Gastrocnemius medialis (tissue), 4 donors: ENCODE results near the gene IL17RE.

Experiments used
- CTCF ChIP-seq, 5 experiments: fragments of 450-650 bp in 3 of 5; fragments of 200-600 bp in 2 of 5; sonication (generic) in 2 of 5; IDR thresholded peaks in 4 of 5; conservative IDR thresholded peaks in 1 of 5; 1 replicate in 4 of 5; 2 replicates in 1 of 5; pipeline ENCODE4 v1.5.1; 2016 to 2019; ENCODE audit warnings: antibody characterized with exemption in 5 of 5, mild to moderate bottlenecking in 3 of 5, moderate library complexity in 3 of 5
- POLR2A ChIP-seq, 2 donors: fragments of 450-650 bp; IDR thresholded peaks; one replicate each; pipeline ENCODE4 v1.6.1; 2017; ENCODE audit warnings: antibody characterized with exemption in 2 of 2, mild to moderate bottlenecking in 2 of 2, moderate library complexity in 2 of 2

DNA sequence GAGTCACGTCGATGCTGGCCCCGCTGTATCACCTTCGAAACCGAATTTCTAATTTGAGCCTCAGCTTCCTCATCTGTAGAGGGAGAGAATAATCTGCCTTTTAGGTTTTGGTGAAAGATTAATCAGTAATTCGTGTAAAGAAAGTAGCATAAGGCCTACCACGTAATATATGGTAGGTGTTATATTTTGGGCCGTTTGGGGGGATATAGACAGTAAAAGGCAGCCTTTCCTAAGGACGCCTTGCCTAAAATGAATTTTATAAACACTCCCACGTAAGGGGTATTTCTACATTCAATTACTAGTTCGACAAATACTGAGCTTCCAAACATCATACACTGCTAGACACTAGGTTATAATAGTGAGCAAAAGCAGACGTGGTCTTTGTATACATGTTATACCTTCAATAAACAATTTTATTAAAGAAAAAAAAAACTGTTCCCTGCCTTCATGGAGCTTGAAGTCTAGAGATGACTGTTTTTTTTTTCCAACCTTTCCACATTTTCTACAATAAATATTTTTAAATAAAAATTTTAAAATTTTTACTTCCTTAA lies 11.5 kb upstream of the IL17RE start:
- no peak for TF ChIP-seq CTCF (IDR thresholded peaks at IDR 0.05 in 4 of 5, conservative IDR thresholded peaks at IDR 0.05 in 1 of 5)
- TF ChIP-seq POLR2A (IDR thresholded peaks at IDR 0.05) = no peak
